Right kidney (tissue), 1 donor: Measurements from ENCODE around the gene SLC38A5.

ENCODE experiments used
- DNase-seq: peaks from one replicate; pipeline ENCODE4 v3.0.0-alpha.2; 2016

The SLC38A5 gene

GRCh38 chrX:48492293-48492910 is 22.3 kb upstream of the SLC38A5 start:
- DNase-seq: no peak

DNA sequence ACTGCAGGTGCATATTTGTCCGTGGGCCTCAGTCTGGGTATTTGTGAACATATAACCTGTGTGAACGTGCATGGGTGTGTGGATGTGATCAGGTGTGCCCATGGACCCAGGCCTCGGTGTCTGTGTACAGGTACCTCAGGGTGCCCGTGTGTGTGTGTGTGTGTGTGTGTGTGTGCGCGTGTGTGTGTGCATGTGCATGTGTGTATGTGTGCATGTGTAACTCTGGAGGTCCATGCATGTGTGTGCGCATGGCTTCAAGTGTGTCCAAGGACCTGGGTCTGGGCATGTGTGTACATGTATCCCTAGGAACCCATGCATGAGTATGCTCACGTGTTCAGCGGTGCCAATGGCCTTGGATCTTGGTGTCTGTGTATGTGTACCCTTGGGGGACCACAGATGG is 21.7 kb upstream of the SLC38A5 start:
- no peak for DNase-seq

GRCh38 chrX:48490661-48491060 is 20.6 kb upstream of the SLC38A5 start:
- no peak for DNase-seq

- DNase-seq: no peak
These were observed 19.8 kb upstream of the SLC38A5 start for GRCh38 chrX:48489892-48490291.

GRCh38 chrX:48489296-48489695 is 19.2 kb upstream of the SLC38A5 start:
- DNase-seq: no peak

DNA sequence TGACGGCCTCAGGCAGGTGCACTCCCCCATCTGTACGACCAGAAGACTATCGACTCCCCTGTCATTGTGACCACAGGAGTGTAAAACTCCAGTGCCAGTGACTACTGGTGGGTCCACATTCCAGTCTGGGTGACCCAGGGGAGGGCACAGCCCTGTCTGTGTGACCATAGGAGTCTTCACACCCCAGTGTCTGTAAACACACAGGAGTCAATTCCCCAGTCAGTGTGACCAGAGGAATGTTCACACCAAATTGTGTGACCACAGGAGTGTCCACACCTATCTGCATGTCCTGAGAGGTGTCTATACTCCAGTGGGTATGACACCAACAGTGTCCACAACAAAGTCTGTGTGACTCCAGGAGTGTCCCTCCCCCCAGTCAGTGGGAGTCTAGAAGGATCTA is 18.0 kb upstream of the SLC38A5 start:
- DNase-seq: no peak

DNA sequence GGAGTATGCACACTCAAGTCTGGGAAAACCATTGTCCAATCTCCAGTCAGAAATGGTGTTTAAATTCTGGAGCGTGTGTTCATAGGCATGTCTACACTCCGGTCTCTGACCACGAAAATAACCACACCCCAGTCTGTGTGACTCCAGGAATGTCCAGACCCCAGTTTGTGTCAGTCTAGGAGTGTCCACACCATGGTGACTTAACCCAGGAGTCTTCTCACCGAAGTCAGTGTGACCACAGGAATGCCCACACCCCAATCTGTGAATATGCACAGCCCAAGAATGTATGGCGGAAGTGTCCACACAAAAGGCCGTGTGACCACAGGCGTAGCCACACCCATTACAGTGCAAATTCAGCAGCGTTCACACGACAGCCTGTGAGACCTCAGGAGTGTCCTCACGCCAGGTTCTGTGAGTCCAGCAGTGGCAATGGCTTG is 17.3 kb upstream of the SLC38A5 start:
- no peak for DNase-seq

GRCh38 chrX:48482526-48482925 is 12.5 kb upstream of the SLC38A5 start:
- no peak for DNase-seq

DNA sequence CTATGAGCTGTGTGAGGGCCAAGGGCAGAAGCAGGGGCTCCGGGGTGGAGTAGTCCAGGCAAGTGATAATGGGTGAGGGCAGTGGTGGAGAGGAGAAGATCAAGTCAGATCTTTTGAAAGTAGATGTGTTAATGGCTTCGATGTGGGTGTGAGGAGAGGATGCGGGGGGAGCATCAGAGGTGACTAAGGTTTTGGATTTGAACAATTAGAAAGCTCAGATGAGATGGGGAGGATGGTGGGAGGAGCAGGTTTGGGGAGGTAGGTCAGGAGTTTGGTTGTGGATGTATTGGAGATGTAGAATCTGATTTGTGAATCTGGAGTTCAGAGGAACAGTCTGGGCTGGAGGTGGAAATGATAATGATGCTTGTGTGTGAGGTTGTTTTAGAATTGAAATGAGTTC is 10.5 kb upstream of the SLC38A5 start:
- no peak for DNase-seq

DNA sequence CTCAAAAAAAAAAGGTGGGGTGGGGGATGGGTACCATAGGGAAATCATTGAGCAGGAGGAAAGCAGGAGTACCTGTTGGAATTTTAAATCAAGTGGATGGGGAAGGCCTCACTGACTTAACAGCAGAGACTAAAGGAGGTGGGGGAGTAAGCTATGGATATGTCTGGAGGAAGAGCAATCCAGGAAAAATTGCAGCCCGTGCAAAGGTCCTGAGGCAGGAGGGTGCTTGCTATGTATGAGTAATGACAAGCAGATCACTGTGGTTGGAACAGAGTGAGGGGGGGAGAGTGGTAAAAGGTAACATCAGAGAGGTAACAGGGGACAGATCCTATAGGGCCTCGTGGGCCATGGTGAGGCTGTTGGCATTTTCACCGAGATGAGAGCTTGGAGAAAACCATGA is 10.1 kb upstream of the SLC38A5 start:
- DNase-seq: no peak

DNA sequence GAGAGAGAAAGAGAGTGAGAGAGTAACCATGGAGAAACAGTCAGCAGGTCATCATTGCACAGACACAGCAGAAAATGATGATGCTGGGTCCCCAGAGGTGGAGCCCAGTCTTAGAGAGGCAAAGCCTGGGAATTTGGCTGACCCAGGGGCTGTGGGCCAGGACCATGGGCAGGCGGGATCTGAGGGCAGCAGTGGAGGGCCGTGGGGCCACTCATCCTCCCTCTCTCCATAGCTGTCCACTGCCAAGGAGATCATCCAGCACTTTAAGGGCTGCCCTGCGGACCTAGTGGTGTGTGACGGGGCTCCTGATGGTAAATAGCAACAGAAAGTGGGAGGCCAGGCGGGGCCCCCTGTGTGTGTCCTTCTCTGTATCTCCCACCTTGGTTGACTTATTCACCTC is 8.7 kb upstream of the SLC38A5 start:
- DNase-seq: no peak

DNA sequence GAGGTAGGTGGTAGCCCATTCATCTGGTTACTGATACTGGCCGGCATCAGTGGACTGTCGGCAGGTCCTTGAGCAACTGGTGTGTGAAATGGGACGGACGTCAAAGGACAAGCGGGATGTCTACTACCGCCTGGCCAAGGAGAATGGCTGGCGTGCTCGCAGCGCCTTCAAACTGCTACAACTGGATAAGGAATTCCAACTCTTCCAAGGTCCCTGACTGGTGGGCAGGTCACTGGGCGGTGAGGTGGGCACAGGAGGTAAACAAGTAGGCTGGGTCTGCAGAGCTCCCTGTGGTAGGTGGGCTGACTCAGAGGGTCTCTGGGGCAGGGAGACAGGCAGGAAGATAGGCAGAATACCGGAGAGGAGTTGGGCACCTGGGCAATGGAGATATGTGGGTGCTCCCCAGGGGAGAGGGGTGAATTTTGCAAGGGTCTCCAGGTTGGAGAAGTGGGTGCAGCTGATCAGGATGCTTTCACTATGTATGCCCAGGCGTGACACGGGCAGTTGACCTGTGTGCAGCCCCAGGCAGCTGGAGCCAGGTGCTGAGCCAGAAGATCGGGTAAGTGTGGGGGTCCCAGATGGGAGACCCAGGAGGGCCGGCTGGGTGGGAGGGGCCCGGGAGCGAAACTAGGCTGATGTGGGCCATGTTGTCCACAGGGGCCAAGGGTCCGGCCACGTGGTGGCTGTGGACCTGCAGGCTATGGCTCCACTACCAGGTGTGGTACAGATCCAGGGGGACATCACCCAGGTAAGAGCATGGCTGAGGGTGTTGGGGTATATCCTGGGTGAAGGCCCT is 8.1 kb upstream of the SLC38A5 start:
- DNase-seq: no peak

DNA sequence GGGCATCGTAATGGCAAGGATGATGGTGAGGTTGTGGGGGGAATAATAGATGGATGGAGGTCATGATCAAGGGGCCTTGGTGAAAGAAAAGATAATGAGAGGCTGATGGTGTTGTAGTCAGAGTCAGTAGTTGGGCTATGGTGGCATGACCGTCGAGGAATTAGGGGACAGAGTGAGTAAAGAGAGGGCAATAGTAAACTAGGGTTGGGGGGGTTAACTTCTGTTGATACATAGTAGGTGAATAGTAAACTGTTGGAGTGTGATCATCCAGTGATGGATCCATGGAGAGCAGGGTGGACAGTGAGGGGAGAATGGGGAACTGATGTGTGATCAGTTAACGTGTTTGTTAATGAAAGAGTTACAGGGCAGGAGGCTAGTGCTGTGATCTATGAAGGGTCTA is 6.9 kb upstream of the SLC38A5 start:
- no peak for DNase-seq

GRCh38 chrX:48475774-48476577 is 5.9 kb upstream of the SLC38A5 start, which contains the start of gene FTSJ1:
Gene FTSJ1, plus strand, starts transcription at chrX:48476199. Its CDS starts 1,849 bp downstream, at chrX:48478048.
- peak; percentile 82 for DNase-seq

DNA sequence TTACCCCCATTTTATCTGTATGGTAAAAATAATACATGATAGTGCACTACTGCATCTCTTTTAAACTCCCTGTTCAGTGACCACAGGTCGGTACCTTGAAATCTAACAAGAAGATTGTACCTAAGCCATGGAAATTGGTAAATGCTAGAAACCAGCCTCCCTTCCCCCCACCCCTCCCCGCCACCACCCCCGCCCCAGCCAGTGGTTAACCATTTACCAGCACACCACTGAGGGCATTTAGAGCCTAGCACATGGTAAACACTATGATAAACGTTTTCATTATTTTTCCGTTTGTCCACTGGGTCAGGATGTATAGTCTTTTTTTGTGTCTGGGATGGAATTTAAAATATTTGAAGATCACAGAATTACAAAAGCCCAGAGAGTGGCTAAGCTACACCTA is 5.2 kb upstream of the SLC38A5 start:
- no peak for DNase-seq

DNA sequence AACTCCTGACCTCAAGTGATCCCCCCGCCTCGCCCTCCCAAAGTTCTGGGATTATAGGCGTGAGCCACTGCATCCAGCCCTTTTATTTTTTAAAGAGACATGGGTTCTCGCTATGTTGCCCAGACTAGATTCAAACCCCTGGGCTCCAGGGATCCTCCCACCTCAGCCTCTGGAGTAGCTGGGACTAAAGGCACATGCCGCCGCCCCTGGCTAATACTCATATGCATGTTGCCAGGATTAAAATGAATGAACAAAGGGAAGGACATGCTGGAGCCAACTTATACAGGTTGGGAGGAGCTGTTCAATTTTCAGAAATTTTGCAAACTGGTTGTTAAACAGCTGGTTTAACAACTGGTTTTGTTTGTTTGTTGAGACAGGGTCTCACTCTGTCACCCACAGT is 4.5 kb upstream of the SLC38A5 start:
- no peak for DNase-seq

GRCh38 chrX:48474127-48474526 is 4.1 kb upstream of the SLC38A5 start:
- no peak for DNase-seq

DNA sequence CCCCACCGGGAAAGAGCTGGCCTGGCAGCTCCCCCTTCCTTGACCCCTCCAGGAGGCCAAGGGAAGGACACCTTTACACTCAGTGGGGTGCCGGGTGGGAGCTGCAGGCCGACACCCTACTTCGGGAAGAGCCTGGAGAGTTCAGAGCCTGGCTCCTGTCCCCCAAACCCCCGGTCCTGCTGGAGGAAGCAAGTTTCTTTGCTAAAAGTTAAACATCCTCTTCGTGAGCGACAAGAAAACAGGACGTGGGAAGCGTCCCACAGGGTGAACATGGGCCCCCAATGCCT is 3.6 kb upstream of the SLC38A5 start:
- DNase-seq: no peak

DNA sequence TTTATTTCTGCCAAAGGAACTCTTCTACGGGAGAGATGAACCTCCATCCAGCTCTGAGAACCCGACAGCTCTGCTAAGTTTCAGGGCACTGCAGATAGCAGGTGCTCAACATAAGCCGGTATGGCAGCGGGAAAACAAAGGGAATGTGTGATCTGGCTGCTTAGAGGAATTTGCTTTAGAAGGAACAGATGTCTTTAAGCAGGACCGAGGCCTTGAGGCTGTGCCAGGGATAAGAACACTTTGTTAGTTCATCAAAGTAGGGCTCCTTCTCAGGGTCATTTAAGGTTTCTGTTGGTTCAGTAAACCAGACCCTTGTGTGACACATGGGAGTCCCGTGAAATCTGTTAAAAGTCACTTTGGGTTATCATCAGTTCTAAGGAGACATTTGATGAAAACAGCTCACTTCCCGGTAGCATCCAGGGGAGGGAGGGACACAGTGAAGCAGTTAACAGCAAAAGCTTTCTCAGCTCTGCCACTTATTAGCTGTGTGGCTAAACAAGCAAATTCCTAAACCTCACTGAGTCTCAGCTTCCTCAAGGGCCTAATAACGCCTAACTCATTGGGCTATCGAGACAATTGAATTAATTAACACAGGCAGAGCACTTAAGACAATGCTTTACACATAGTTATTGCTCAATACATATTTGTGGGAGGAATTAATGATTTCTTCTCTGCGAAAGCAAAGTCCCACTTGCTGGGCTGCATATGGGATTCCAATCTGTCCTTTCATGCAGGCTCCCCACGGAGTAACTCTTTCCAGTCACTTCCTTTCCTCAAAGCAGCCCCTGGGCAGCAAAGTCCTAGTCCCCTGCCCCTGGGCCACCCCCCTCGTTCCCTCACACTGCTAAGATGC is 3.0 kb upstream of the SLC38A5 start:
- no peak for DNase-seq

GRCh38 chrX:48472225-48472624 is 2.2 kb upstream of the SLC38A5 start:
- DNase-seq: no peak

DNA sequence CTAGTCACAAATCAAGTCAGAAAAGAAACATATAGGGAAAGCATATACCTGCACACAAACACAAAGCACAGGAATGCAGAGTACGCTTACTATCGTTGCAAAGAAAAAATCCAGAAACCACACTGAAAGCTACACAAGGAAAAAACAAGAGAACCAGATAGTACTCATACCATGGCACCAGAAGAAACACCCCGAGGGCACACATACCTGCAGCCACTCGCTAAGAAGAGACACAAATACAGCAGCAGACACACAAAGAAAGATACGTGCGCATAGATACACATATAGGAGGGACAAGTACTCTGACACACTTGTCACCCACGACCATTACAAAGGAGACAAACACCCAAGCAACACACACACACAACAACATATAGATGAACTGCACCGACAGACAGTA is 1.4 kb upstream of the SLC38A5 start:
- DNase-seq: no peak

DNA sequence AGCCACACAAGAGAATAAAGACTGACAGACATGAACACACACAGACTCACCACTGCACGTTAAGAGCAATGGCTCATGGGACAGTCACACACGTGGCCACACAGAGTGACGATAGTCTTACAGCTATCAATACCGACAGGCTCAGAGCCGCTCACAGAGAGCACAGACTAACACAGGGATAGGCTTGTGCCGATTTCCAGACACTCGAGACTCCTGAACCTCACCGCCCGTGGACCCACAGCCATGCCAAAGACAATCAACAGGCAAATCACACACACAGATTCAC is 716 bp upstream of the SLC38A5 start:
- DNase-seq: no peak
